NCI-H1694 treated with DMSO at 0.1 percent for 48 hours (cell line): ENCODE data around the gene PLEKHH1.

Experiments
- DNase-seq: peaks from one replicate; lab custom pipeline; 2025; lab: John Stamatoyannopoulos, UW

The PLEKHH1 gene

GRCh38 chr14:67510121-67510520 is 23.0 kb upstream of the PLEKHH1 start:
- DNase-seq = no peak

GRCh38 chr14:67510836-67511235 is 22.3 kb upstream of the PLEKHH1 start:
- DNase-seq = no peak

- DNase-seq = no peak
Measured at GRCh38 chr14:67512463-67513310, 20.4 kb upstream of the PLEKHH1 start.

- DNase-seq = peak; percentile 61
Measured at GRCh38 chr14:67513631-67514108, 19.4 kb upstream of the PLEKHH1 start.

- DNase-seq = peak; percentile 28
Measured at GRCh38 chr14:67514203-67514607, 18.9 kb upstream of the PLEKHH1 start.

- DNase-seq = no peak
Measured at GRCh38 chr14:67514650-67515385, 18.3 kb upstream of the PLEKHH1 start.

GRCh38 chr14:67515386-67516079 is 17.6 kb upstream of the PLEKHH1 start:
- DNase-seq = peak; percentile 15

- no peak for DNase-seq
Measured at GRCh38 chr14:67516676-67517075, 16.4 kb upstream of the PLEKHH1 start.

GRCh38 chr14:67517083-67517482 is 16.0 kb upstream of the PLEKHH1 start:
- DNase-seq = no peak

- no peak for DNase-seq
Measured at GRCh38 chr14:67519406-67519805, 13.7 kb upstream of the PLEKHH1 start.

GRCh38 chr14:67520482-67520881 is 12.6 kb upstream of the PLEKHH1 start:
- no peak for DNase-seq

- no peak for DNase-seq
Measured at GRCh38 chr14:67522270-67522669, 10.8 kb upstream of the PLEKHH1 start.

GRCh38 chr14:67523764-67524633 is 9.1 kb upstream of the PLEKHH1 start:
- DNase-seq = no peak

GRCh38 chr14:67524634-67524963 is 8.5 kb upstream of the PLEKHH1 start:
- DNase-seq = no peak

- DNase-seq = no peak
Measured at GRCh38 chr14:67525389-67525788, 7.7 kb upstream of the PLEKHH1 start.

GRCh38 chr14:67526181-67526580 is 6.9 kb upstream of the PLEKHH1 start:
- no peak for DNase-seq

- peak; percentile 71 for DNase-seq
Measured at GRCh38 chr14:67526676-67527459, 6.2 kb upstream of the PLEKHH1 start.

GRCh38 chr14:67527756-67528155 is 5.3 kb upstream of the PLEKHH1 start:
- no peak for DNase-seq

- no peak for DNase-seq
Measured at GRCh38 chr14:67528276-67528675, 4.8 kb upstream of the PLEKHH1 start.

GRCh38 chr14:67529947-67530935 is 2.8 kb upstream of the PLEKHH1 start:
- DNase-seq = no peak
